Kidney epithelial cell (primary cell): ENCODE measurements around the gene HHLA2. TPM values are rescaled to one million over a fixed set of nuclear protein-coding genes. Genes with fewer than 3 reads are reported as not detected.

Experiments used
- DNase-seq: peaks from one replicate; pipeline ENCODE4 v3.0.0-alpha.2; 2010; ENCODE audit warnings: low read depth
- H3K27me3 ChIP-seq: 2 replicates; pipeline ENCODE4 v1.6.0; 2011; ENCODE audit warnings: low read length; ENCODE audit not compliant: control insufficient read depth, insufficient read depth
- H3K36me3 ChIP-seq: 2 replicates; pipeline ENCODE4 v1.5.1; 2011; ENCODE audit warnings: low read length; ENCODE audit not compliant: control insufficient read depth, insufficient read depth
- H3K4me3 ChIP-seq: 2 replicates; pipeline ENCODE4 v1.5.1; 2011; ENCODE audit warnings: low read depth, mild to moderate bottlenecking, control low read depth, low read length
- total RNA-seq: library from RNA; depleted of rRNA; stranded (reverse); fragments of >200 nt; gene quantifications from 2 replicates; pipeline ENCODE4 v1.2.3, GENCODE V29; 2015
- TF ChIP-seq, protein P1 (sequence below): IDR thresholded peaks from 2 replicates; pipeline ENCODE4 v1.5.1; 2011; ENCODE audit warnings: mild to moderate bottlenecking, moderate library complexity, low read length, control low read depth, inconsistent platforms; ENCODE audit not compliant: insufficient read depth, poor library complexity, severe bottlenecking

HHLA2 gene
- total RNA-seq, 1 donor from 2014 or later: 0.79 TPM

DNA sequence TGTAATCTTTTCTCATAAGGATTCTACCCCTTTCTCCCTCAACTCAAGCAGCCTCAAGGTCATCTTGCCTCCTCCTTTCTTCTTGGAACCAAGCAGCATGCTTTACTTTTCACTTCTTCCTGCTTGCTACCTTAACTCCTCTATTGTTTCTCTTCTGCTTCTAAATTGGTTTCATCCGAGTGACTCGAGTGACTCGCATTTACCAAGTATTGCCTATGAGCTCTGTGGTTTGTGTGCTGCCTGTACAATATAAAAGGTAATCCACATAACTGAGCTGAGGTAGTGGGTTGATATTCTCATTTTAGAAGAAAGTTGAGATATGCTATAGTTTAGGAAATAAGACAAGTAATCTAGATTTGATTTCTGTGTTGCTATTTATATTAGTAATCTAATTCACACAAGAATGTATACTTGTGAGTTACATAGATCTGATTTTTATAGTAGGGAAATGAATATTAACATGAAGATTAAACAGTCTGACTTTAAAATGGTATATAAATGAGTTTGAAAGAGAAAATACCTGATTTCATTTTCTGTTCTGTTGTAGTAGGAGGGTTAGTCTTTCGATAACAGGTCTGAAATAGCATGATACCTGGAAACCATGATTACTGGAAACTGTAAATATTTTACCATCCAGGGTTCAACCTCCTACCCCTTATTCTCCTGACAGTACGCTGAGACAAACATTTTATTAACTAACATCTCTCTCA is 5.5 kb downstream of the HHLA2 start:
- no peak overlapping the region for H3K4me3 ChIP-seq
- TF ChIP-seq, protein P1, sequence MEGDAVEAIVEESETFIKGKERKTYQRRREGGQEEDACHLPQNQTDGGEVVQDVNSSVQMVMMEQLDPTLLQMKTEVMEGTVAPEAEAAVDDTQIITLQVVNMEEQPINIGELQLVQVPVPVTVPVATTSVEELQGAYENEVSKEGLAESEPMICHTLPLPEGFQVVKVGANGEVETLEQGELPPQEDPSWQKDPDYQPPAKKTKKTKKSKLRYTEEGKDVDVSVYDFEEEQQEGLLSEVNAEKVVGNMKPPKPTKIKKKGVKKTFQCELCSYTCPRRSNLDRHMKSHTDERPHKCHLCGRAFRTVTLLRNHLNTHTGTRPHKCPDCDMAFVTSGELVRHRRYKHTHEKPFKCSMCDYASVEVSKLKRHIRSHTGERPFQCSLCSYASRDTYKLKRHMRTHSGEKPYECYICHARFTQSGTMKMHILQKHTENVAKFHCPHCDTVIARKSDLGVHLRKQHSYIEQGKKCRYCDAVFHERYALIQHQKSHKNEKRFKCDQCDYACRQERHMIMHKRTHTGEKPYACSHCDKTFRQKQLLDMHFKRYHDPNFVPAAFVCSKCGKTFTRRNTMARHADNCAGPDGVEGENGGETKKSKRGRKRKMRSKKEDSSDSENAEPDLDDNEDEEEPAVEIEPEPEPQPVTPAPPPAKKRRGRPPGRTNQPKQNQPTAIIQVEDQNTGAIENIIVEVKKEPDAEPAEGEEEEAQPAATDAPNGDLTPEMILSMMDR: no peak
- DNase-seq: no peak
- H3K27me3 ChIP-seq: no peaks in the 10 kb centered on the region
- no peaks in the 10 kb centered on the region for H3K36me3 ChIP-seq

DNA sequence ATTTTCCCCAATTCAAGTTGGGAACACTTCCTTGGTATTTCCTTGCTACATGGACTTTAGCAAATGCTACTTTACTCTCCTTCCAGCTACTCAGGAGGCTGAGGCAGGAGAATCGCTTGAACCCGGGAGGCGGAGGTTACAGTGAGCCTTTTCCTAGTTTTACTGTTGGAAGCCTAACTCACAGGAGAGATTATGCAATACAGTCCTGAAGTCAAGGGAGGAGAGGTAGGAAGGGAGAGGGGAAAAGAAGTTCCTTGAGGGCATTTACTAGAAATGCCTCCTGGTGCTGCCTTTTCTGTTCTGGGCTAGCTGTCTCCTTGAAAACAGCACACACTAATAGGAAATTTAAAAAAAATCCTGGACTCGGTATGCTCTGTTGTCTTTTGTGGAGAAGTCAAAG is 6.2 kb downstream of the HHLA2 start:
- H3K27me3 ChIP-seq: no peaks in the 10 kb centered on the region
- H3K4me3 ChIP-seq: no peak overlapping the region
- TF ChIP-seq, protein P1: no peak
- H3K36me3 ChIP-seq: no peaks in the 10 kb centered on the region
- DNase-seq: no peak

DNA sequence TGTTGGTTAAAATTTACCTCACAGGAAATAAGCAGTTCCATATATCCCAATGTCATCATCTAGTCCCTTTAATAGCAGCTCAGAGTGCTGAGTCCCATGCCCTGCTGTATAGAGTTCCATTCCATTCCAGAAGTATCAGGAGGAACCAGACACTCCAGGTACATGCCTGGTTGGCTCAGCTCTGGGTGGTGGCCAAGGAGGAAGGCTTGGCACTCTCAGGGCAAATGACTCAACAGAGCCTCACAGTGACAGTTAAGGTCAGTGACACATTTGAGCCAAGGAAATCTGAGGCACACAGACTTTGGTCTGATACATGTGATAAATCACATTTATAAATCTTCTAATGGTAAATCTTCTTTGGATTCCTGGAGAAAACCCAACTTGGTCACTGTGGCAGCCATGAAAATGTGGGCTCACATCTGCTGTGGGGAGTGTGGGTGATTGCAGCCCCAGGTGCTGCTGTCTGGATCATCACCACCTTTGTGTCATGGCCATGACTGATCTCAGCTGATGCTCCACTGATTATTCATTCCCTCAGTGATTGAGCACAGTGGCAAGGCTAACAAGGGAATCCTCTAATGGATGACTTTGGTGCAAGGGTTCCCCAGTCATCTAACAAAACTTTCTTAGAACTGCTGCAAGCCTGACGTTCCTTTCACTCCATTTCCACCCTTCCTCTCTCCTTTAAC is 9.3 kb downstream of the HHLA2 start:
- H3K4me3 ChIP-seq: no peak overlapping the region
- H3K36me3 ChIP-seq: no peaks in the 10 kb centered on the region
- TF ChIP-seq, protein P1: no peak
- DNase-seq: no peak
- no peaks in the 10 kb centered on the region for H3K27me3 ChIP-seq

DNA sequence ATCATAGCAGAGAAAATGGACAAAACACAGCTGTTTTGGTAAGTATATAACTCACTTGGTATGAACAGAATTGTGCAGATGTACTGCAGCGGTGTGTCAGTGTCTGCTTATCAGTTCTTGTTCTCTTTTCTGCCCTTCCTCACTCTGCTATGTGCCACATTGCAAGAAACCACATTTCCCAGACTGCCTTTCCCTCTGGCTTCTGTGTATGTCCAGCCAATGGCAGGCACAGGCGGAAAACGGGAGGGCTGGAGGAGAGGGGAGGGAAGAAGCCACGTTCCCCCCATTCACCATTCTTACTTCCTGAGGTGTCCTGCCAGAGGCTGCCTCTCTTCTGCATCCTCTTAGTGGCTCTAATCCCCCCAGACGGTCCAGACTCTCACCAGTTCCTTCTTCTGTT is 15.4 kb downstream of the HHLA2 start:
- TF ChIP-seq, protein P1: no peak
- no peak for DNase-seq
- Histone ChIP-seq H3K27me3 (no peaks in the 10 kb centered on the region), H3K36me3 (no peaks in the 10 kb centered on the region), H3K4me3 (no peak overlapping the region)

DNA sequence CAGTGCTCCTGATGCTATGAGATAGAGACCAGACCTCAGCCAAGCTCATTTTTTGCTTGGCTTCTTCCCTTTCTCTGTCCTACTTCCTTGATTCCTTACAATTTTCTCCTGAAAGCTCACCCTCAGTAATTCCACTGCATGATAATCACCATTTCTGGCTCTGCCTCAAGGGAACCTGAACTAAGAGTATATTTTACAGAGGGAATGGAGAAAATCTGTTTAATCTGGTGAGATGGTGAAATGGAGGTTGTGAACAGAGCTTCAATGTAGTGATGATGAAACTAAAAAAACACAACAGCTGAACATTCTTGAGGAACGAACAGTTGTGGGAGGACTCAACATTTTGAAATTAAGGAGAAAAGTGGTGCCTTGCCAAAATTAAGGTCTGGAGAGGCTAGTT is 16.3 kb downstream of the HHLA2 start:
- no peak for DNase-seq
- Histone ChIP-seq H3K27me3 (no peaks in the 10 kb centered on the region), H3K36me3 (no peaks in the 10 kb centered on the region), H3K4me3 (no peak overlapping the region)
- TF ChIP-seq, protein P1: no peak
